GM19025 (cell line): ENCODE measurements around the gene PSPN.
"Not testable (repeated sequence)": the region's sequence is repeated elsewhere in the genome, so short reads cannot be mapped to it uniquely, and the experiment has no call there.

ENCODE experiments used
- ATAC-seq: cut with Tn5 transposase; IDR thresholded peaks from one replicate; pipeline ENCODE4 v1.9.1; 2021; ENCODE audit warnings: mild to moderate bottlenecking, low read depth, moderate library complexity; ENCODE audit not compliant: unreplicated experiment

PSPN gene

DNA sequence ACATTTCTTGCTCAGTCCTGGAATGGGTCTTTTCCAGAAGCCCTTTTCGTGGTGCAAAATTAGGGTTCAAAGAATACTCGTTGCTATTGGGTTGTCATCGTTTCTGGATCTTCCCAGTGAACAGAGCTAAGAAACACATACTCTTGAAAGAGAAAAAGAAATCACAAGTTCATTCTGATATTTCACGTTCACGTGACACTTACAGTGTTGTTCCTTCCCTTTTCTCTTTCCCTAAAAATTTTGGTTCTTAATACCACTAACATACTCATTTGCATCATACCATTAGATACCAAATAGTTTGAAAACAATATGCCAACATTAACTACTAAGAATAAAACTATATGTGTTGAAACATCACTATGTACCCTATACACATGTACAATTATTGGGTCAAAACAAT, 30.7 kb upstream of the PSPN start:
- ATAC-seq = no peak

- ATAC-seq = no peak
Observed at GRCh38 chr19:6402837-6403608, 27.3 kb upstream of the PSPN start.

DNA sequence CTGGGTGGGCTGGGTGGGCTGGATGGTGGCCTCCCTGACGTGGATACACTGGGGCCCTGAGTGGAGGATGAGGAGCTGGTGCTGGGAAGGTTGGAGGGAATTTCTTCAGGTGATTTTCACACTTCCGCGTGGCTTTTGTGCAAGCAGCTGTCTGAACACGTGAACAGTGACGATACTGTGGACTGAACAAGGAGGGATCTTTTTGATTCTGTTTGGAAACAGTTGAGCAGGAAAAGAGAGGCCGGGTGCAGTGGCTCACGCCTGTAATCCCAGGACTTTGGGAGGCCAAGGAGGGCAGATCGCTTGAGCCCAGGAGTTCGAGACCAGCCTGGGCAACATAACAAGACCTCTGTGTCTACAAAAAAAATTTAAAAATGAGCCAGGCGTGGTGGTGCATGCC, 26.3 kb upstream of the PSPN start:
- ATAC-seq = no peak

DNA sequence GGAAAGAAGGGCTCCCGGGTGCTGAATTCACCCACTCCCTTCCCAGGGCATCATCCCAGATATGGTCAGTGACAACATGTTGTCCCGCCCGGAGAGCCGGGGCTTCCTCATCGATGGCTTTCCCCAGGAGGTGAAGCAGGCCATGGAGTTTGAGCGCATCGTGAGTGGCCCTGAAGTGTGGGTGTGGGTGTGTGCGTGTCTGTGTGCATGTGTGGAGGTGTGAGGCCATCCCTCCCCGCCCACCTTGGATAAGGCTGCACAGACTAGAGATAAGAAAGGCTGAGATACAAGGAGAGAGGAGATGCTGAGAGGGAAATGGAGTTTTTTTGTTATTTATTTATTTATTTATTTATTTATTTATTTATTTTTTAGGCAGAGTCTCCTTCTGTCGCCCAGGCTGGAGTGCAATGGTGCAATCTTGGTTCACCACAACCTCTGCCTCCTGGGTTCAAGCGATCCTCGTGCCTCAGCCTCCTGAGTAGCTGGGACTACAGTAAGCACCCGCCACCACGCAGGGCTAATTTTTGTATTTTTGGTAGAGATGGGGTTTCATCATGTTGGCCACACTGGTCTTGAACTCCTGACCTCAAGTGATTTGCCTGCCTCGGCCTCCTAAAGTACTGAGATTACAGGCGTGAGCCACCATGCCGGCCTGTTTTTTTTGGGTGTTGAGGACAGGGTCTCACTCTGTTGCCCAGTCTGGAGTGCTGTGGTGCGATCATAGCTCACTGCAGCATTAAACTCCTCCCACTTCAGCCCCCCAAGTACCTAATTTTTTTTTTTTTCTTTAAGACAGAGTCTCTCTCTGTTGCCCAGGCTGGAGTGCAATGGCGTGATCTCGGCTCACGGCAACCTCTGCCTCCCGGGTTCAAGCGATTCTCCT, 24.6 kb upstream of the PSPN start:
- not testable (repeated sequence) for ATAC-seq

DNA sequence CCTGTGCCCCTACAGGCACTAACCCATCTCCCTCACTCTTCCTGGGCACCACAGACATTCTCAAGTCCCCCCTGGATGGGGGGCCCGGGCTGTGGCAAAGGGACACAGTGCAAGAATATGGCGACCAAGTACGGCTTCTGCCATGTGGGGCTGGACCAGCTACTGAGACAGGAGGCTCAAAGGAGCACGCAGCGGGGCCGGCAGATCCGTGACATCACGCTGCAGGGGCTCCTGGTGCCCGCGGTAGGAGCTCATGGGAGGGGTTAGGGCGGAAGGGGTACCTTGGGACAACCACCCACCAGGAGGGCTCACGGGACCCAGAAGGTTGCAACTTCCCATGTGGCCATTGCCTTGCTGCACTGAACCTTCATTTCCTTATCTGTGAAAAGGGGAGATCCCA, 20.6 kb upstream of the PSPN start:
- no peak for ATAC-seq

DNA sequence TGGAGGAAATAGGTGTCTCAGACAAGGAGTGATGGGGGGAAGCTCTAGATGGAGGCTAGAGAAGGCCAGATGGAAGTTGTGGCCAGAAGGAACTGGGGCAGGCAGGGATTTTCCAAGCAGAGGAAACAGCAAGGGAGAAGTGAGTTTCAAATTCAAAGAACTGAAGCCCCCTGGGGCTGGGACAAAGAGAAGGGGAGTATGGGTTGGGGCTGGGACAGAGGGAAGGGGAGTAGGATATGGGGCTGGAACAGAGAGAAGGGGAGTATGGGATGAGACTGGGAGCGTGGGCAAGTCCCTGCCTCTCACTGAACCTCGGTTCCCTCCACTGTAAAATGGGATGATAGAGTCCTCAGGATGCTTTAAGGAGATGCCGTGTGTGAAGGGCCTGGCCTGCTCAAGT, 19.1 kb upstream of the PSPN start:
- ATAC-seq = no peak

GRCh38 chr19:6393983-6394412, 18.3 kb upstream of the PSPN start:
- ATAC-seq = no peak

DNA sequence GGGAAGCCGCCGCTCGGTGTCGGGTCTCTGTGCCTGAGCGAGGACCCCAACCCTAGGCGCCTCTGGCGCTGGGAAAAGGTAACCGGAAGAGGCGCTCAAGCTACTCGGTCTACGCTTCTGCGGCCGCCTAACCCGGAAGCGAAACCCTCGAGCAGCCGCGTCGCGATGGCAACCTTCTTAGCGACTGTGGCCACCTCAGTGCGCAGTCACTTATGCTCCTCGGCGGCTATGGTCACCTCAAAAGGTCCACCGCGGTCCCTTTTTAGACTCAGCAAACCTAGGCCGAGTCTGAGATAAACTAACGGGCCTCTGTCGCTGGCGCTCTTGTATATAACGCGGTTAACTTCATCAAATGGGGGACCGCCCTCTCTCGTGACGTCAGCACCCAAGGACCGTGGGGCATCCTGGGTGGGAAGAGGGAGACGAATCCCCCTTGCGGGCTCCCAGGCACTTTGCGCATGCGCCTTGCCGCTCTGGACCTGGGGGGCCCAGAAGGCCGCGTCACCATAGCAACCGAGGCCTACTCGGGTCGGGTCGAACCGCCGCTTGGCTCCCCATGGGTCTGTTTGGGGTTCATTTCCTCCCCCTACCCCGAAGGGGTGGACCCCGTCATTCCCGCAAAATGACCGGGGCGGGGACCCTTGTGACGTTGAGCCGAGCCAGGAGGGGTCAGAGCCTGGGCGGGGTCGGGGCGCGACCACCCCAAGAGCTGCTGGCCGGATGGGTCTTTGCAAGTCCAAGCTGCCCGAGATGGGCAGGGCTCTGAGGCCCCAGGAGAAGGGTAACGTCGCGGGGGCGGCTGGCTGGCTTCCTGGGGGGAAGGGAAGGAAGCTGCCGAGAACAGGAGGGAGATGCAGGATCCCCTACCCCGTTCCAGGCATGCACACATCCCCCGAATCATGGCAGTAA, 17.6 kb upstream of the PSPN start, which contains the start of gene GTF2F1:
TSS of gene GTF2F1 (minus strand) at position 91 of the 909 bp plus-strand sequence. CDS start 169 bp downstream, outside the sequence.
- ATAC-seq = peak; percentile 79

DNA sequence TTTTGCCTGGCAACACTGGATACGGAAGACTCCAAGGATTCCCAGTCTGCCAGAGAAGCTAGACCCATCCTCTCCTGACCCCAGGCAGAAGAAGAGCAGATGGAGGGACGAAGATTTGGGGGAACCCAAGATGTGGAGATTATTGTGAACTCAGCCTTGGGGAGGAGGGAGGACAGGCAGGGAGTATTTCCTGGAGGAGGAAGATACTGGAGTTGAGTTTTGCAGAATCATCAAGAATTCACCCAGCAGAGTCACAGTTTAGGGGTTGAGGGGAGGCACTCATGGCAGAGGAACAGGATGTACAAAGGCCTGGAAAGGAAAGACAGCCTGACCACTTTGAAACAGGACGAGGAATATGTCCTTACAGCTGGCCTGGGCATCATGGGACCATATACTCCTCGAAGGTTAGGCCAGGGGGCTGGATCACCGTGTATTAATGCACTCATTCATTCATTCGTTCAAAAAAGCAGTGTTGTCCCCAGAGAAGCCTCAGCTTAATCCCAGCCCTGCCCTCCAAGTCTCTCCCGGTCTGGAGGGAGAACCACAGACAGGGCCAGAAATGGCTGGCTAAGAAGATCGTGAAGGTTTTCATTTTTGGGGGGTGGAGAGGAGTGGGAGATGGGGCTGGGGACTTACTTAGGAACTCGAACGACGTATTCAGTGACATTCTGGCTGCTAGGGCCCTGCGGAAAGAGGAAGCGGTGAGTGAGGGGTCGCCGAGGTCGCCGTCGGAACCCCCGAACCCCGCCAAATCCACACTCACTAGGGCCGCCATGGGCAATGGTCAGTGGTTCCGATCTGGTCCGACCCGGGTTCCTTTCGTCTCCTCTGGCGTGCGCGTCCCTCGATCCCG, 16.7 kb upstream of the PSPN start:
- no peak for ATAC-seq

DNA sequence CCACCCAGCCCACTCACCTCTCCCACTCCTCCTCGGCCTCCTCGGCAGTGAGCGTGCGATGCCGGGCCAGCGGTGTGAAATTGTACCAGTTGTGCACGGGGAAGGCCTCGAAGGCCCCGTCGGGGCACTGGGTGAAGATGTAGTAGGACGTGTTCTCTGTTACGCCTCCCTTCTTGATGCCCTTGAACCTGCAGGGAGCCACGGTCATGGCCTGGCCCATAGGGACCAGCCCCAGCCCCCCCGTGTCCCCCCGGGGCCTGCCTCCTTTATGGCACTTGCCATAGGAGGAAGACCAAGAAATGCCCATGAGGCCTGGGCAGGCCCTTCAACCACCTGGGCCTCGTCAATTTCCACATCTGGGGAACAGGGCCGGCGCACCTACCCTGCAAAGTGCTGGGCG, 11.6 kb upstream of the PSPN start:
- ATAC-seq = no peak

GRCh38 chr19:6384381-6384780, 8.6 kb upstream of the PSPN start:
- ATAC-seq = no peak

- no peak for ATAC-seq
Observed at GRCh38 chr19:6383188-6383587, 7.5 kb upstream of the PSPN start.

DNA sequence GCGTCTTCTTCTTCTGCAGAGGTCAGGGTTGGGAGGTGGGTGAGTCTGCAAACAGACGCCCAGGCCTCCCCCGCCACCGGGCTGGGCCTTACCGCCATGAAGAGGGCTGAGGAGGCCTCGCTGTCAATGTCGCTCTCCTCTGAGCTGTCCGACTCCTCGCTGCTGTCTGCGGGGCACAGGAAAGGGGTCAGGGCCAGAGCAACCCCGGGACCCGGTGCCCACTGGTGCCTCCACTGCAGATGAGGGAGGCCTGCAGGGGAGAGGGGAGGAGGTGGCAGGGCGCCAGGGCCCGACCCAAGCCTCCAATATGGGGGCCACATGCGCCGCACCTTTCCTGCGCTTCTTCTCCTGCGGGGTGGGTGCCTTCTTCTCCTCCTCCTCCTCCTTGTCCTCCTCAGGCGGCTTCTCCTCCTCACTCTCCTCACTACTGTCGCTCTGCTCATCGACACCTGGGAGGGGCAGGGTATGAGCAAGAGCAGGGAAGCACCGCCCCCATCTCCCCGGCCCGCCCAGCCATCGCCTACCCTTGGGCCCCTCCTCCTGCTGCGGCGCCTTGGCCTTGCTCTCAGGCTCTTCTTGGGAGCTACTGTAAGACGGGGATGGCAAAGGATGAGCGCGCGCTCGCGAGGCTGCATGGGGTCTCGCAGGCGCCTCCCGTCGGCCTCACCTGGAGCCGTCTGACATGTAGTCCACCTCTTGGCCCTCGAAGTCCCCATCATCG, 5.5 kb upstream of the PSPN start:
- no peak for ATAC-seq

DNA sequence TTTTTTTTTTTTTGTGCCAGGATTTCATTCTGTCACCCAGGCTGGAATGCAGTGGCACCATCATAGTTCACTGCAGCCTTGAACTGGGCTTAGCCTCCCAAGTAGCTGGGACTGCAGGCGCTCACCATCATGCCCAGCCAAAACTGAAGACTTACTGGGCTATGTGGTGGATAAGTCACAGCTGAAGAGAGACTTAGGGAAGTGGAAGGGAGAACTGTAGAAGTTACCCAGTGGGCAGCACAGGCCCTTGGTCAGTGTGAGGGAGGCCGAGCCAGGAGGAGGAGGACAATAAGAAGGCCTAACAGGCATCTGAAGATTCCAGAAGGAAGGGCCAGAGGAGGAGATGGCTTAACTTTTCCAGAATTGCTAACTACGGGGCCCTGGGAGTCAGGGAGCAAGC, 4.0 kb upstream of the PSPN start:
- ATAC-seq = no peak

- ATAC-seq = no peak
Observed at GRCh38 chr19:6378486-6378885, 2.8 kb upstream of the PSPN start.

GRCh38 chr19:6378041-6378440, 2.3 kb upstream of the PSPN start:
- ATAC-seq = no peak

DNA sequence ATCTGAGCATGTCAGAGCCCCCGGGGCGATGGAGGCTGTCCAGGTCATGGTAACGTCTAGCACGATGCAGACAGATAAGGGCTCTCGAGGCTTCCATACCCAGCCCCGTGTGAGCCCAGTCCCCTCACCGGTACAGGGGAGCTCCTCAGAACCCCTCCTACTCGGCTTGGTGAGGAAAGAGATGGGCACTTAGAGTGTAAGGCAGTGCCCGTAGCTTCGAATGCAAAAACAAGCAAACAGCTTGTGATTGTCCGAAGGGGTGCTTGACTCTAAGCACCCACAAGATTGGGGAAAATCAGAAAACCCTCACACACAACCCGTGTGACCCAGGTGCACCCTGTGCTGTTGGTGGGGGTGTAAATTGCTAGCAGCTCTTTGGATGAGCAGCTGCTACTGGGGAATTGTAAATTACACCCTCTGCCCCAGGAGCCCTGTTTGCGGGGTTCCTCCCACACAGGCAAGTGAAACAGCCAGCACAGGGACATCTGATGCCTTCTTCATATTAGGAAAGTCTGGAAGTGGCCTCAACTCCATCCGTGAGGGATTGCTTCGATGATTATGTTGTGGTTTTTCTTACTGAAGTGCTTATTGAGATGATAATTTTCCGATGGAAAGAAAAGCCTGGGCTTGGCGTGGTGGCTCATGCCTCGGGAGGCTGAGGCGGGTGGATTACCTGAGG, 918 bp upstream of the PSPN start:
- ATAC-seq = no peak

DNA sequence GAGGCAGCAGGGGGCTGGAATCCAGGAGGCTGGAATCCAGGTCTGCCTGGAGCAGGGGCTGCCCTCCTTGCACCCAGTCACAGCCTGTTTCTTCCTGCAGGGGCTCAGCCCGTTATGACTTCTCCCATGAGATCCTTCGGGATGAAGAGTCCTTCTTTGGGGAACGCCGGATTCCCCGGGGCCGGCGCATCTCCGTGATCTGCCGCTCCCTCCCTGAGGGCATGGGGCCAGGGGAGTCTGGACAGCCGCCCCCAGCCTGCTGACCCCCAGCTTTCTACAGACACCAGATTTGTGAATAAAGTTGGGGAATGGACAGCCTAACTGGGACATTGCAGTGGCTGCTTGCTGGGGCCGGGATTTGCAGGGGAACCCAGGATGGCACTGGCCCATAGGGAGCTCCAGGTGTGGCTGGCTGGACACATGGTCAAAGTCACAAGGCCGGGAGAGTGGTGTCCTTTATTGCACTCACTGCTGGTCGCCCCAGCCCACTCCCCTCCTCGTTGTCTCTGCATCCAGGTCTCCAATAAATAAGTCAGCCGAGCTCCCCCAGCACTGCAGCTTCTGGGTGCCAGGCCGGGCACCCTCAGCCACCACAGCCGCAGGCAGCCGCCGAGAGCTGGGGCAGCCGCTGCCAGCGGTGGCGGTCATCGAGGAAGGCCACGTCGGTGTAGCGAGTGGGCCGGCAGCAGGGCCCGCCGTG, 872 bp downstream of the PSPN start:
- no peak for ATAC-seq
